Tibial artery (tissue), 4 donors: ENCODE results near the gene ACAP3.

Experiments used
- DNase-seq, 2 donors: peaks; one replicate each; pipeline ENCODE4 v3.0.0-alpha.2; 2019
- H3K27ac ChIP-seq, 2 donors: fragments of 200-600 bp; sonication (generic) in 1 of 2; 1 replicate in 1 of 2; 2 replicates in 1 of 2; pipeline ENCODE4 v1.5.1; 2018 to 2019; ENCODE audit warnings: mild to moderate bottlenecking in 1 of 2
- H3K27me3 ChIP-seq, 2 donors: fragments of 200-600 bp; sonication (generic) in 1 of 2; one replicate each; pipeline versions ENCODE4 v1.5.1 to v1.6.0; 2016 to 2019
- H3K36me3 ChIP-seq, 3 donors: fragments of 200-600 bp; sonication (generic) in 2 of 3; one replicate each; pipeline ENCODE4 v1.5.1; 2016 to 2019; ENCODE audit warnings: mild to moderate bottlenecking in 2 of 3
- H3K4me1 ChIP-seq, 4 donors: fragments of 200-600 bp; sonication (generic) in 2 of 4; 1 replicate in 3 of 4; 2 replicates in 1 of 4; pipeline ENCODE4 v1.5.1; 2016 to 2019
- H3K4me3 ChIP-seq, 2 donors: fragments of 200-600 bp; sonication (generic) in 1 of 2; 1 replicate in 1 of 2; 2 replicates in 1 of 2; pipeline ENCODE4 v1.5.1; 2018 to 2019; ENCODE audit warnings: mild to moderate bottlenecking in 2 of 2
- H3K9me3 ChIP-seq, 3 donors: fragments of 200-600 bp; sonication (generic) in 1 of 3; one replicate each; pipeline ENCODE4 v1.5.1; 2016 to 2019
- intact Hi-C: fragments of 100-400 bp; cut with DNase I; formaldehyde crosslinking; loops from one replicate; pipeline ENCODE4 v1.15.0; 2023; ENCODE audit warnings: low total_unique reads
- TF ChIP-seq, protein P1 (sequence below), 2 experiments: fragments of 200-600 bp in 1 of 2; fragments of 450-650 bp in 1 of 2; IDR thresholded peaks; one replicate each; pipeline ENCODE4 v1.5.1; 2017 to 2019; ENCODE audit warnings: antibody characterized with exemption in 2 of 2, mild to moderate bottlenecking in 1 of 2, moderate library complexity in 1 of 2

Gene ACAP3

DNA sequence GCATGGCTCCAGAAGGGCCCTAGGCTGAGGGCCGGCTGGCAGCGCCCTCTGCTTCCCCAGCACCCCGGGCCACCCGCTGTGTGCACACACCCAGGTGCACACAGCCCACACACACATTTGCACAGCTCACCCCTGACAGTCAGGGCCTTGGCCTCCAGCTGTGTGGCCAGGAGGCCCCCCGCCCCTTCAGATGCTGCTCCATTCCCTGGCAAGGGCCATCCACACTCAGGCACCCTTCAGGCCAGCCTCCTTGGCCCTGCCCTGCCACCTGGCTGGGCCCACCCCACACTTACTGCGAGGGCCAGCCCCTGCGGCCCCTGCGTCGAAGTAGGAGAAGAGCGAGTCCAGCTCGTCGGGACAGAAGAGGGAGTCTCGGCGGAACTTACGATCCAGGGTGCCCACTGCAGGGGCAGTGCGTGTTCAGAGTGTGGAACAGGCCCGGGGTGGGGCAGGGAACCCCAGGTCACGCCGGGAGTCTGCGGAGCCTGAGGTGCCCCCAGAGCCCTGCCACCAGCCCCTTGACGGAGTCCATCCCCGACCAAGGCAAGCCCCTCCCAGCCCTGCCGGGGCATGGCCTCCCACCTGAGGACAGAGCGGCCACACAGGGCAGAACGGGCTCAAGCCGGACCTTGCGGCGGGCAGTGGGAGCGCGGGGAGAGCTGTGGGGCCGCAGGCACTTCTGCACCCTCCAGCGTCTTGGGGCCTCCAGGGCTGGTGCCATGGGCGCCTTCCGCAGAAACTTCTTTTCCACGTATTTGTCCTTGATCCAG is 12.4 kb downstream of the ACAP3 start:
- intact Hi-C loops, result no loop called here
- DNase-seq, result no peak
- Histone ChIP-seq H3K27me3 (peaks cover 0 to 13% of the 10 kb centered on the region in 2 donors), H3K36me3 (peaks cover 3 to 66% (median 28%) of the 10 kb centered on the region in 3 donors), H3K9me3 (no peaks in the 10 kb centered on the region), H3K4me3 (no peak overlapping the region), H3K4me1 (peaks cover 0 to 21% (median 7%) of the 10 kb centered on the region in 4 donors), H3K27ac (no peak overlapping the region)
- TF ChIP-seq, protein P1, sequence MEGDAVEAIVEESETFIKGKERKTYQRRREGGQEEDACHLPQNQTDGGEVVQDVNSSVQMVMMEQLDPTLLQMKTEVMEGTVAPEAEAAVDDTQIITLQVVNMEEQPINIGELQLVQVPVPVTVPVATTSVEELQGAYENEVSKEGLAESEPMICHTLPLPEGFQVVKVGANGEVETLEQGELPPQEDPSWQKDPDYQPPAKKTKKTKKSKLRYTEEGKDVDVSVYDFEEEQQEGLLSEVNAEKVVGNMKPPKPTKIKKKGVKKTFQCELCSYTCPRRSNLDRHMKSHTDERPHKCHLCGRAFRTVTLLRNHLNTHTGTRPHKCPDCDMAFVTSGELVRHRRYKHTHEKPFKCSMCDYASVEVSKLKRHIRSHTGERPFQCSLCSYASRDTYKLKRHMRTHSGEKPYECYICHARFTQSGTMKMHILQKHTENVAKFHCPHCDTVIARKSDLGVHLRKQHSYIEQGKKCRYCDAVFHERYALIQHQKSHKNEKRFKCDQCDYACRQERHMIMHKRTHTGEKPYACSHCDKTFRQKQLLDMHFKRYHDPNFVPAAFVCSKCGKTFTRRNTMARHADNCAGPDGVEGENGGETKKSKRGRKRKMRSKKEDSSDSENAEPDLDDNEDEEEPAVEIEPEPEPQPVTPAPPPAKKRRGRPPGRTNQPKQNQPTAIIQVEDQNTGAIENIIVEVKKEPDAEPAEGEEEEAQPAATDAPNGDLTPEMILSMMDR (IDR thresholded peaks at IDR 0.05), result no peak

DNA sequence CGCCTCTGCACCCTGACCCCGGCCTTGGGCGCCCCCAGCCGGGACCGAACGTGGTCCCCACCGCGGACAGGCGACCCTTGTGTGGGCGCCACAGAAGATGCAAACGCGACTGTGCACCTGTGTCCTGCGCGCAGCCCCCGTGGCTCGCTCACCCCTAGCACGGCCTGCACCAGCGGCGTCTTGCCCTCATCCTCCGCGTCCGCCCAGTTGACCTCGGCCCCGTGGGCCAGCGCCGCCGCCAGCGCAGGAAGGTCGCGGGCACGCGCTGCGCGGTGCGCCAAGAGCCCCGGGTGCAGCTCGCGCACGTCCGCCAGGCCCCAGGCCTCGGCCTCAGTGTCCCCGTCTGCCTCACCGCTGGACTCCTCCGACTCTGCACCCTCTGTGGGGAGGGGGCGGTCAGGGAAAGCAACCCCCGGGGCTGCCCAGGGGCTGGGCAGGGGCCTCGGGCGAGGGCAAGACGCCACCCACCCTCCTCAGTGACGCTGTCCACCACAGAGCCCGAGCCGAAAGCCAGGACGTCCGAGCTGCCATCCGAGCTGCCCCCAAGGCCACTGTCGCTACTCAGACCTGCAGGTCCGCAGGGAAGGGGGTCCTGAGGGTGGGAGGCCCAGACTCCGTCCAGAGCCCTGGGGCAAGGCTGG is 13.4 kb downstream of the ACAP3 start:
- no peak for DNase-seq
- Histone ChIP-seq H3K36me3 (peaks cover 3 to 56% (median 28%) of the 10 kb centered on the region in 3 donors), H3K27ac (no peak overlapping the region), H3K9me3 (no peaks in the 10 kb centered on the region), H3K4me3 (no peak overlapping the region), H3K4me1 (peaks cover 0 to 25% (median 7%) of the 10 kb centered on the region in 4 donors), H3K27me3 (peaks cover 0 to 16% of the 10 kb centered on the region in 2 donors)
- TF ChIP-seq, protein P1 (IDR thresholded peaks at IDR 0.05), result no peak
- intact Hi-C loops, result loop anchor here (5.0 kb wide), 1 partner anchor 172 kb away; no protein-coding TSS in a partner anchor

DNA sequence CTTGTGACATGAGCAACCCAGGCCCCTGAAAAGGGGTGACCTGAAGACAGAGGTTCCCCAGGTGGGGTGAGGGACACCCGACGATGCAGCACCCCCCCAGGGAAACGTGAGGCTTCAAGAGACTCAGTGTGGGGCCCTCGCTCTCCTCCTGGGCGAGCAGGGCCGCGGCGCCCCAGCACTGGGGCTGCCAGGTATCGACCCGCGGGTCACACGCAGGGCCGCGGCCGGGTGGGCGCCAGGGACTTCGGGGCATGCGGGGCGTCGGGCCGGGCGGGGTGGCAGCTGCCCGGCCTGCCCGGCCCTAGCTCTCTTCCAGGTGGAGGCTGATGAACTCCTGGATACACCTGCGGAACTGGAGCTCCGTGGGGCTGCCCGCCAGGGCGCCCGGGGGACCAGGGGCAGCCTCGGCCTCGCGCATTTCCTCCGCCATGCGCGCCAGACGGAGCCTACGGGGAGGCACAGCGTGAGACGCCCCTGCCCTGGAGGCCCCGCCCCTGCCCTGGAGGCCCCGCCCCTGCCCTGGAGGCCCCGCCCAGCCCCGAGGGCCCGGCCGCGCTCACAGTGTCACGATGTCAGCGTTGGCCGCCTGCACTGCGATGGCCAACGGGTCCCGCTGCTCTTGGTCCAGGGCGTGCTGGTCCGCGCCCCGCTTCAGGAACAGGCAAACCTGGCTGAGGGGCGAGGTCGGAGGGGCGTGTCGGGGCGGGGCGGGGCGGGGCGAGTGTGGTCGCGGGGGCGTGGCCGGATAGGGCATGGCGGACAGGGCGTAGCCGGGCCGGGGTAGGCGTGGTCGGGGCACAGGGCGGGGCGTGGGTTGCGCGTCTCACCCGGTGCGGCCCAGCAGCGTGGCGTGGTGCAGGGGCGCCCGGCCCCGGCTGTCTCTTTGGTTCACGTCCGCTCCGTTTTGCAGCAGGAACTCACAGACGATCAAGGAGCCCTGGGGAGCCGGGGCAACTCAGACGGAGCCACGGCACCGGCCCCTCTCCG is 14.2 kb downstream of the ACAP3 start:
- no peak for DNase-seq
- Histone ChIP-seq H3K27ac (no peak overlapping the region), H3K36me3 (peaks cover 3 to 48% (median 28%) of the 10 kb centered on the region in 3 donors), H3K9me3 (no peaks in the 10 kb centered on the region), H3K4me1 (peaks cover 0 to 25% (median 7%) of the 10 kb centered on the region in 4 donors), H3K4me3 (no peak overlapping the region), H3K27me3 (peaks cover 0 to 16% of the 10 kb centered on the region in 2 donors)
- TF ChIP-seq, protein P1 (IDR thresholded peaks at IDR 0.05), result no peak
- intact Hi-C loops, result loop anchor here (5.0 kb wide), 1 partner anchor 171 kb away; no protein-coding TSS in a partner anchor

DNA sequence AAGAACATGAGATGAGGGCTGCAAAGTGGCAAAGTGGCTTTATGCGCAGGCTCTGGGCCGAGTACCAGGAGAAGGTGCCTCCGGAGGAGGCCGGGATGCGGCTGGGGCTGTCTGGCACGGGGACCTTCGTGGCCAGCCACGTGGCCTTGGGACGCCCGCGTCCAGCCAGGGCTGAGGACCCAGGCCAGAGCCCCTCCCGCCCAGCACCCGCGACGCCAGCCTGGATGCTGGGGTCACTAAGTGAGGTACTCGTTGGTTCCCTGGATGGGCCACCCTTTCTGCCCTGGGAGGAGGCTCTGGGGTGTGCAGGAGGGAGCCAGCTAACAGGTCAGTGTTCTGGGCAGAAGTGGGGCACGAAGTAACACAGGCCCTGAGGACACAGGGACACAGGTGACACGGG is 14.9 kb downstream of the ACAP3 start:
- Histone ChIP-seq H3K4me3 (no peak overlapping the region), H3K27ac (no peak overlapping the region), H3K9me3 (no peaks in the 10 kb centered on the region), H3K36me3 (peaks cover 3 to 43% (median 28%) of the 10 kb centered on the region in 3 donors), H3K4me1 (peaks cover 0 to 25% (median 7%) of the 10 kb centered on the region in 4 donors), H3K27me3 (peaks cover 0 to 18% of the 10 kb centered on the region in 2 donors)
- TF ChIP-seq, protein P1 (IDR thresholded peaks at IDR 0.05), result no peak
- intact Hi-C loops, result loop anchor here (5.0 kb wide), 1 partner anchor 171 kb away; no protein-coding TSS in a partner anchor
- no peak for DNase-seq

DNA sequence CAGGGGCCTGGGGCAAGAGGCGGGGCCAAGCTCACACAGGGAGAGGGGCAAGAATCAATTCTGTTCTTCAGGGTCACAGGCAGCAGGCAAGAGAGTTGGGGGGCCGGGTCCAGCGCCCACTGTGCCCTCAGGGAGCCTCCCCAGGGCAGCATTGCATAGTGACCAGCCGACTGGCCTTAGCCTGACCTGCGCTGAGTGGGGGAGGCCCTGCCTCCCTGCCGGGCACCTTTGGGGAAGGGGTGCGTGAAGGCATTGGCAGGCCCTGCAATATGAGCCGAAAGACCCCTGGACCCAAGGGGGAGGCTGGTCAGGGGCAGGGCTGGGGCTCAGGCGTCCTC is 15.3 kb downstream of the ACAP3 start:
- intact Hi-C loops, result loop anchor here (5.0 kb wide), 1 partner anchor 170 kb away; no protein-coding TSS in a partner anchor
- H3K27me3 ChIP-seq, result peaks cover 0 to 22% of the 10 kb centered on the region in 2 donors
- H3K9me3 ChIP-seq, result no peaks in the 10 kb centered on the region
- DNase-seq, result no peak
- H3K27ac ChIP-seq, result no peak overlapping the region
- TF ChIP-seq, protein P1 (IDR thresholded peaks at IDR 0.05), result no peak
- peaks cover 0 to 39% (median 24%) of the 10 kb centered on the region in 3 donors for H3K36me3 ChIP-seq
- H3K4me3 ChIP-seq, result no peak overlapping the region
- peaks cover 0 to 25% (median 7%) of the 10 kb centered on the region in 4 donors for H3K4me1 ChIP-seq
